Peyer's patch (tissue), 4 donors: Measurements from ENCODE around the gene POFUT1. TPM values are rescaled to one million over a fixed set of nuclear protein-coding genes. Genes with fewer than 3 reads are reported as not detected.

ENCODE experiments used
- DNase-seq, 3 donors: peaks; one replicate each; pipeline ENCODE4 v3.0.0-alpha.2; 2017 to 2019
- H3K27ac ChIP-seq, 4 donors: fragments of 200-600 bp; sonication (generic); one replicate each; pipeline ENCODE4 v1.5.1; 2016 to 2019
- H3K27me3 ChIP-seq, 2 donors: fragments of 200-600 bp; sonication (generic); one replicate each; pipeline ENCODE4 v1.5.1; 2019
- H3K36me3 ChIP-seq, 3 donors: fragments of 200-600 bp; sonication (generic); one replicate each; pipeline ENCODE4 v1.5.1; 2016 to 2019
- H3K4me1 ChIP-seq, 4 donors: fragments of 200-600 bp; sonication (generic); one replicate each; pipeline ENCODE4 v1.5.1; 2016 to 2019
- H3K4me3 ChIP-seq, 4 donors: fragments of 200-600 bp; sonication (generic); 1 replicate in 3 of 4; 2 replicates in 1 of 4; pipeline ENCODE4 v1.5.1; 2016 to 2019; ENCODE audit warnings: mild to moderate bottlenecking in 1 of 4
- H3K9me3 ChIP-seq, 4 donors: fragments of 200-600 bp; sonication (generic); one replicate each; pipeline ENCODE4 v1.5.1; 2016 to 2019; ENCODE audit warnings: mild to moderate bottlenecking in 1 of 4
- POLR2A ChIP-seq, 2 donors: fragments of 450-650 bp; IDR thresholded peaks; one replicate each; pipeline ENCODE4 v1.5.1; 2017; ENCODE audit warnings: antibody characterized with exemption in 2 of 2, mild to moderate bottlenecking in 2 of 2, moderate library complexity in 2 of 2
- total RNA-seq, 4 donors: library from RNA; depleted of rRNA; stranded (reverse); fragments of >200 nt; gene quantifications; one replicate each; pipeline ENCODE4 v1.1.0, GENCODE V29; 2016
- TF ChIP-seq, protein P1 (sequence below), 6 experiments: fragments of 450-650 bp in 4 of 6; fragments of 200-600 bp in 2 of 6; sonication (generic) in 1 of 6; IDR thresholded peaks; one replicate each; pipeline ENCODE4 v1.5.1; 2017 to 2019; ENCODE audit warnings: antibody characterized with exemption in 6 of 6, mild to moderate bottlenecking in 3 of 6, moderate library complexity in 1 of 6

Gene POFUT1
- 100 to 1,000 TPM in 1 of 4 donors, 10 to 100 TPM in 3; 42.9 to 118 (median 55.7) TPM for total RNA-seq

DNA sequence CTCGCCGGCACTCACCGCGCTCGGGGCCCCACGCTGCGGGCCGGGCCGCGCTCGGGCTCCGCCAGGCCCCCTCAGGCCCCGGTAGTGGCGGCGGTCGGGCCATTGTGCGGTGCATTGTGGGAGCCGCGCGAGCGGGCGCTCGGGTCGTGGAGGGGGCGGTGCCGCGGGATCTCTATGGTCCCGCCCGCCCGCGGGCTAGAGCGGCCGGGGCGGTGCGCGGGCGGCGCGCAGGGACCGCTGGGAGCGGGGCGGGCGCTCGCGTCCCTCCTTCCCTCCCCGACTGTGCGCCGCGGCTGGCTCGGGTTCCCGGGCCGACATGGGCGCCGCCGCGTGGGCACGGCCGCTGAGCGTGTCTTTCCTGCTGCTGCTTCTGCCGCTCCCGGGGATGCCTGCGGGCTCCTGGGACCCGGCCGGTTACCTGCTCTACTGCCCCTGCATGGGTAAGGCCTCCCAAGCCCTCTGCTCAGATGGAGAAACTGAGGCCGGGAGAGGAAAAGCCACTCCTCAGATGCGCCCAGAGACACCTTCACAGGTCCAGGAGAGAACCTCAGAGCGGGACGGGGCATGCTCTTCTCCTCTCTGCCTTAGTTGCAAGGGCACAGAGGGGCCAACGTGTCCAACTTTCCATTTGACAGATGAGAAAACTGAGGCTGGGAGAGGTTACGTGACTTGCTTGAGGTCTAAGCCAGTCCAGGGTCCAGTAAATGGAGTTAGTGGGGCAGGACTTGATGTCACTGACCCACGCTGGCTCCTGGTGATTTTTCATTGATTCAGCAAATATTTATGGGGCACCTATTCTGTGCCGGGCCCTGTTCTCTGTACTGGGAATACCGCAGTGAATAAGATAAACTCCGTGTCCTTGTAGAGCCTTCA lies at the start of gene POFUT1, which contains the start of gene PLAGL2:
POFUT1 (plus strand) TSS at position 255 of the 873 bp plus-strand sequence; CDS start at position 317, 62 bp downstream.
PLAGL2 (minus strand) TSS at position 118 of the 873 bp plus-strand sequence. CDS start 5,565 bp downstream, outside the sequence.
- TF ChIP-seq, protein P1, sequence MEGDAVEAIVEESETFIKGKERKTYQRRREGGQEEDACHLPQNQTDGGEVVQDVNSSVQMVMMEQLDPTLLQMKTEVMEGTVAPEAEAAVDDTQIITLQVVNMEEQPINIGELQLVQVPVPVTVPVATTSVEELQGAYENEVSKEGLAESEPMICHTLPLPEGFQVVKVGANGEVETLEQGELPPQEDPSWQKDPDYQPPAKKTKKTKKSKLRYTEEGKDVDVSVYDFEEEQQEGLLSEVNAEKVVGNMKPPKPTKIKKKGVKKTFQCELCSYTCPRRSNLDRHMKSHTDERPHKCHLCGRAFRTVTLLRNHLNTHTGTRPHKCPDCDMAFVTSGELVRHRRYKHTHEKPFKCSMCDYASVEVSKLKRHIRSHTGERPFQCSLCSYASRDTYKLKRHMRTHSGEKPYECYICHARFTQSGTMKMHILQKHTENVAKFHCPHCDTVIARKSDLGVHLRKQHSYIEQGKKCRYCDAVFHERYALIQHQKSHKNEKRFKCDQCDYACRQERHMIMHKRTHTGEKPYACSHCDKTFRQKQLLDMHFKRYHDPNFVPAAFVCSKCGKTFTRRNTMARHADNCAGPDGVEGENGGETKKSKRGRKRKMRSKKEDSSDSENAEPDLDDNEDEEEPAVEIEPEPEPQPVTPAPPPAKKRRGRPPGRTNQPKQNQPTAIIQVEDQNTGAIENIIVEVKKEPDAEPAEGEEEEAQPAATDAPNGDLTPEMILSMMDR (IDR thresholded peaks at IDR 0.05) = peak in 3 of 6 experiments; percentile 28 to 39 (median 34)
- TF ChIP-seq POLR2A (IDR thresholded peaks at IDR 0.05) = peak; percentile 83 to 84
- peak; percentile 87 to 94 (median 93) for DNase-seq
- Histone ChIP-seq H3K27me3 (no peaks in the 10 kb centered on the region), H3K4me3 (peak within 1 kb of the TSS; percentile 91 to 99 (median 94)), H3K36me3 (peaks cover 0 to 27% (median 0%) of the 10 kb centered on the region in 3 donors), H3K9me3 (no peaks in the 10 kb centered on the region), H3K27ac (peak within 1 kb of the TSS; percentile 86 to 97 (median 92)), H3K4me1 (peaks cover 5 to 67% (median 13%) of the 10 kb centered on the region in 4 donors)

DNA sequence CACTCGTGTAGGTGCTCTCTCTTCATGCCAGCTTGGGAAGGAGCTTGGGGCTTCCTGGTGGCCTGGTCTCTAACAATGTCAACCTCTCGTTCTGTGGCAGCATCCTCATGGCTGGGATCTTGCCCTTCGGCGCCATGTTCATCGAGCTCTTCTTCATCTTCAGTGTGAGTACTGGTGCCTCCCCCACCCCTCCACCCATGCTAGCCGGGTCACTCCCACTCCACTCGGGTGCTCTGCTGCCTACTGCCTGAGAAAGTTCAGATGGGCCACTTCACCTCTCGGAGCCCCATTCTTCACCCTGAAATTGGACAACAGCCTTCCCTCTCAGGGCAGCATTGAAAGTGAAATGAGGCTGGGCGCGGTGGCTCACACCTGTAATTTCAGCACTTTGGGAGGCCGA lies 49.3 kb upstream of the POFUT1 start:
- no peak overlapping the region for H3K4me3 ChIP-seq
- H3K36me3 ChIP-seq = peaks cover 0 to 67% (median 0%) of the 10 kb centered on the region in 3 donors
- H3K27ac ChIP-seq = no peak overlapping the region
- H3K9me3 ChIP-seq = no peaks in the 10 kb centered on the region
- DNase-seq = no peak
- peaks cover 0 to 12% (median 0%) of the 10 kb centered on the region in 4 donors for H3K4me1 ChIP-seq
- H3K27me3 ChIP-seq = no peaks in the 10 kb centered on the region
- TF ChIP-seq POLR2A (IDR thresholded peaks at IDR 0.05) = no peak
- TF ChIP-seq, protein P1 (IDR thresholded peaks at IDR 0.05) = no peak

DNA sequence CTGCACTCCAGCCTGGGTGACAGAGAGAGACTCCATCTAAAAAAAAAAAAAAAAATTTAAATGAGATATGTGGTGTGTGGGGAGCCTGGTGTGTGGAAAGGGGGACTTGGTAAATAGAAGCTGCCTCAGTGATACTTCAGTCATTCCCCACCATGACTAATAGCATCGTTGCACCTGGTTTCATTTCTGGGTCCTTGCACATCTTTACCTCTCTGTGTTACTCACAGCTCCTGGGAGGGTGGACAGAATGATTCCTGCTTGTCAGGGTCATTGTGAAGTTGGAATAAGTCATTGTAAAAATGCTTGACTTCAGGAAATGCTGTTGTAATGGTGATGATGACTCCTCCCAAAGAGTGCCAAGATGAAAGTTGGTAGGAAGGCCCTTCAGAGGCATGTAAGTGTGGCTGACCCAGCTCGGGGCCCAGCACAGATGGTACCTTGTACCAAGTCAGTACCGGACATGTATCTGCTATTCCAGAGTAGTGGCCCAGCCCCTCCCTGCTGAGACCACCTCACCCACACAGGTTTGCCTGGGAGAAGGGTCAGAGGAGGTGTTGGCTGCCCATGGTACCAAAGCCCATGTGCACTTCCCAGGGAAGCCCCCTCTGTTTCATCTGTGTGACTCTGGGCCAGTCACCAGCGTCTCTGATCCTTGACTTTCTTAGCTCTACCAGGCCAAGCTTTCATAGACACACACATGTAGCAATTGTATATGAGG lies 48.6 kb upstream of the POFUT1 start:
- H3K9me3 ChIP-seq = no peaks in the 10 kb centered on the region
- H3K27me3 ChIP-seq = no peaks in the 10 kb centered on the region
- TF ChIP-seq, protein P1 (IDR thresholded peaks at IDR 0.05) = no peak
- TF ChIP-seq POLR2A (IDR thresholded peaks at IDR 0.05) = no peak
- H3K4me3 ChIP-seq = no peak overlapping the region
- H3K4me1 ChIP-seq = peaks cover 0 to 12% (median 0%) of the 10 kb centered on the region in 4 donors
- H3K36me3 ChIP-seq = peaks cover 0 to 69% (median 0%) of the 10 kb centered on the region in 3 donors
- DNase-seq = peak in 1 of 3 donors; percentile 36
- H3K27ac ChIP-seq = no peak overlapping the region

DNA sequence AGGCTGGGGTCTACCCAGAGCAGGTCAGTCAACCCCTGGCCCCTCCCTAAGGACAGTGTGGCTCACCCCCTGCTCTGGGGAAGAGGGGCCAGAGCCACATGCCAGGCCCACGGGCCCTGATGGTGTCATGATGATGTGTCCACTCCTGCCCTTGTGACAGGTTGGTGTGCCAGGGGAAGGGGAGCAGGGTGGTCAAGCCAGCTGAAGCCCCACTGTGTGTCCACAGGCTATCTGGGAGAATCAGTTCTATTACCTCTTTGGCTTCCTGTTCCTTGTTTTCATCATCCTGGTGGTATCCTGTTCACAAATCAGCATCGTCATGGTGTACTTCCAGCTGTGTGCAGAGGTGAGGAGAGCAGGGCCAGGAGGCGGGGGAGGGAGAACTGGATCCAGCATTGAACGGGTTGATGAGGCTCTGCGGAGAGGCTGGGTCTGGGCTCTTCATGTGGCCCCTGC lies 47.9 kb upstream of the POFUT1 start:
- H3K27me3 ChIP-seq = no peaks in the 10 kb centered on the region
- no peak for DNase-seq
- H3K9me3 ChIP-seq = no peaks in the 10 kb centered on the region
- H3K4me3 ChIP-seq = no peak overlapping the region
- H3K4me1 ChIP-seq = peaks cover 0 to 9% (median 0%) of the 10 kb centered on the region in 4 donors
- H3K36me3 ChIP-seq = peaks cover 0 to 76% (median 0%) of the 10 kb centered on the region in 3 donors
- no peak overlapping the region for H3K27ac ChIP-seq
- TF ChIP-seq, protein P1 (IDR thresholded peaks at IDR 0.05) = no peak
- no peak for TF ChIP-seq POLR2A (IDR thresholded peaks at IDR 0.05)

DNA sequence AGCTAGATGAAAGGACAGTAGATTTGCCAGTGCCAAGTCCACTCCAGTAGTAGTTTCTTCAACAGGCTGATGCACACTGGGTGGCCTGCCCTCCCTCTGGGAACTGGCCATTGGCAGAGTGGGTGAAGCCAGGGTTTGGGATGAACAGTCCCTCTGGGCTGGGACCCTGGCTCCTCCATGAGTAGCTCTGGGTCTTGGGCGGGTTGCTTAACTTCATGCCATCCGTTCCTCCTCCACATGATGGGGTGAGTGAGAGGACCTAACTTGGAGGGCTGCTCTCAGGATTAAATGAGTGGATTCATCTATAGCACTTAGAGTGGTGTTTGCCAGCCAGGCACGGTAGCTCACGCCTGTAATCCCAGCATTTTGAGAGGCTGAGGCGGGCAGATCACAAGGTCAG lies 47.3 kb upstream of the POFUT1 start:
- Histone ChIP-seq H3K4me1 (peaks cover 0 to 3% (median 0%) of the 10 kb centered on the region in 4 donors), H3K27ac (no peak overlapping the region), H3K9me3 (no peaks in the 10 kb centered on the region), H3K4me3 (no peak overlapping the region), H3K36me3 (peaks cover 0 to 81% (median 0%) of the 10 kb centered on the region in 3 donors), H3K27me3 (no peaks in the 10 kb centered on the region)
- no peak for DNase-seq
- TF ChIP-seq, protein P1 (IDR thresholded peaks at IDR 0.05) = no peak
- TF ChIP-seq POLR2A (IDR thresholded peaks at IDR 0.05) = no peak
